ENCODE data around the gene TBRG1.

- TF ChIP-seq POLR2AphosphoS5 (IDR thresholded peaks at IDR 0.05; ENCODE audit: low read depth, low read length), result no peak
- TF ChIP-seq POLR2A (IDR thresholded peaks at IDR 0.05; ENCODE audit: low read depth, low read length), result no peak
- TF ChIP-seq TAF1 (IDR thresholded peaks at IDR 0.05; ENCODE audit: borderline replicate concordance, low read depth, low read length), result no peak
Measured at GRCh38 chr11:124586238-124586860, 36.3 kb upstream of the TBRG1 start.

Data from GM12892 (cell line).